H1 (cell line): ENCODE data around the gene ACTA2.

Experiments used
- CBX5 ChIP-seq: fragments of 300-800, 300-1000 bp; sonication (generic); IDR thresholded peaks from 2 replicates; pipeline ENCODE4 v1.7.1; 2016; ENCODE audit warnings: antibody characterized with exemption, low read length, low read depth
- CTCF ChIP-seq, 3 experiments: IDR thresholded peaks; 1 replicate in 2 of 3; 2 replicates in 1 of 3; pipeline versions ENCODE4 v1.5.1 to v1.6.1; 2011; ENCODE audit warnings: low read length in 3 of 3, mild to moderate bottlenecking in 3 of 3, inconsistent platforms in 2 of 3, low read depth in 1 of 3, moderate library complexity in 1 of 3; ENCODE audit not compliant: insufficient read depth in 1 of 3; ENCODE audit errors: control extremely low read depth in 1 of 3
- EP300 ChIP-seq, 2 experiments: IDR thresholded peaks; 1 replicate in 1 of 2; 2 replicates in 1 of 2; pipeline ENCODE4 v1.6.1; 2011 to 2012; ENCODE audit warnings: low read depth in 2 of 2, low read length in 2 of 2, mild to moderate bottlenecking in 2 of 2, borderline replicate concordance in 1 of 2, inconsistent platforms in 1 of 2, moderate library complexity in 1 of 2
- EZH2 ChIP-seq: fragments of 200-600 bp; sonication (generic); IDR thresholded peaks from 2 replicates; pipeline ENCODE4 v1.7.1; 2012; ENCODE audit warnings: low read depth, mild to moderate bottlenecking, moderate library complexity, low read length, inconsistent platforms; ENCODE audit not compliant: severe bottlenecking
- POLR2A ChIP-seq, 2 experiments: IDR thresholded peaks; 1 replicate in 1 of 2; 2 replicates in 1 of 2; pipeline ENCODE4 v1.6.1; 2011; ENCODE audit warnings: low read depth in 2 of 2, low read length in 2 of 2, mild to moderate bottlenecking in 2 of 2; ENCODE audit errors: control extremely low read depth in 1 of 2
- POLR2AphosphoS5 ChIP-seq: IDR thresholded peaks from 2 replicates; pipeline ENCODE4 v1.6.1; 2011; ENCODE audit warnings: low read depth, low read length
- SIN3A ChIP-seq, 2 experiments: IDR thresholded peaks in 1 of 2; conservative IDR thresholded peaks in 1 of 2; 2 replicates each; pipeline ENCODE4 v1.6.1; 2011 to 2012; ENCODE audit warnings: low read length in 2 of 2, improper control_type of control experiment in 1 of 2, low read depth in 1 of 2, mild to moderate bottlenecking in 1 of 2
- SP4 ChIP-seq: IDR thresholded peaks from 2 replicates; pipeline ENCODE4 v1.6.1; 2012; ENCODE audit warnings: low read length, inconsistent platforms
- SRF ChIP-seq: IDR thresholded peaks from 2 replicates; pipeline ENCODE4 v1.6.1; 2011; ENCODE audit warnings: mild to moderate bottlenecking, low read depth, low read length, moderate library complexity
- YY1 ChIP-seq: IDR thresholded peaks from 2 replicates; pipeline ENCODE4 v1.6.1; 2011; ENCODE audit warnings: low read depth, mild to moderate bottlenecking, low read length
- TF ChIP-seq, protein P1 (sequence below): IDR thresholded peaks from 2 replicates; pipeline ENCODE4 v1.6.1; 2011; ENCODE audit warnings: low read length, improper control_type of control experiment
- TF ChIP-seq, protein P2 (sequence below): IDR thresholded peaks from 2 replicates; pipeline ENCODE4 v1.6.1; 2012; ENCODE audit warnings: inconsistent platforms

DNA sequence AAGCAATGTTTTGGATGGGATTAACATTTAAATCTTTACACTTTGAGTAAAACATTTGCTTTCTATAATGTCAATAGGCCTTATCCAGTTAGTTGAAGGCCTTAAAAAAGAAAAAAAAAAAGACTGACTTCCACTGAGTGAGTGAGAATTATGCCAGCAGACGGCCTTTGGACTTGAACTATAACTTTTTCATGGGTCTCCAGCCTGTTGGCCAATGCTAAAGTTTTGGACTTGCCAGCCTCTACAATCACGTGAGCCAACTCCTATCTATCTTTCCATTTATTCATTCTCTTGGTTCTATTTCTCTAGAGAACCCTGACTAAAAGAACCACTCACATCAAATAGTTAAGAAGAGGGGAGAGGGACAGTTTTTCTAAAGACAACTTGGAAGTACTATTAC is 35.3 kb upstream of the ACTA2 start:
- no peak for TF ChIP-seq POLR2AphosphoS5
- TF ChIP-seq SIN3A (conservative IDR thresholded peaks at IDR 0.05 in 1 of 2, IDR thresholded peaks at IDR 0.05 in 1 of 2; ENCODE audit: low read depth in 1 of 2, low read length in 2 of 2), result no peak
- TF ChIP-seq POLR2A (IDR thresholded peaks at IDR 0.05; ENCODE audit: control extremely low read depth in 1 of 2, low read depth in 2 of 2, low read length in 2 of 2), result no peak
- no peak for TF ChIP-seq CTCF (IDR thresholded peaks at IDR 0.05; ENCODE audit: control extremely low read depth in 1 of 3, insufficient read depth in 1 of 3, low read depth in 1 of 3, low read length in 3 of 3)
- TF ChIP-seq YY1, result no peak
- no peak for TF ChIP-seq EP300 (IDR thresholded peaks at IDR 0.05; ENCODE audit: borderline replicate concordance in 1 of 2, low read depth in 2 of 2, low read length in 2 of 2)
- no peak for TF ChIP-seq SRF
- TF ChIP-seq SP4, result no peak
- TF ChIP-seq CBX5, result no peak
- TF ChIP-seq, protein P1, sequence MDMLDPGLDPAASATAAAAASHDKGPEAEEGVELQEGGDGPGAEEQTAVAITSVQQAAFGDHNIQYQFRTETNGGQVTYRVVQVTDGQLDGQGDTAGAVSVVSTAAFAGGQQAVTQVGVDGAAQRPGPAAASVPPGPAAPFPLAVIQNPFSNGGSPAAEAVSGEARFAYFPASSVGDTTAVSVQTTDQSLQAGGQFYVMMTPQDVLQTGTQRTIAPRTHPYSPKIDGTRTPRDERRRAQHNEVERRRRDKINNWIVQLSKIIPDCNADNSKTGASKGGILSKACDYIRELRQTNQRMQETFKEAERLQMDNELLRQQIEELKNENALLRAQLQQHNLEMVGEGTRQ, result no peak
- TF ChIP-seq, protein P2, sequence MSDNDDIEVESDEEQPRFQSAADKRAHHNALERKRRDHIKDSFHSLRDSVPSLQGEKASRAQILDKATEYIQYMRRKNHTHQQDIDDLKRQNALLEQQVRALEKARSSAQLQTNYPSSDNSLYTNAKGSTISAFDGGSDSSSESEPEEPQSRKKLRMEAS, result no peak
- no peak for TF ChIP-seq EZH2
